Lower lobe of right lung (tissue), 2 donors: ENCODE data around the gene DENND4A. TPM values are rescaled to one million over a fixed set of nuclear protein-coding genes. Genes with fewer than 3 reads are reported as not detected.
"Not testable (repeated sequence)": the region's sequence is repeated elsewhere in the genome, so short reads cannot be mapped to it uniquely, and the experiment has no call there.

Source experiments
- ATAC-seq, 2 donors: fragments of 200-7000 bp; cut with Tn5 transposase; one replicate each; pipeline ENCODE4 v1.9.1; 2020 to 2022; ENCODE audit warnings: mild to moderate bottlenecking in 2 of 2, moderate library complexity in 2 of 2
- DNase-seq: peaks from one replicate; pipeline ENCODE4 v3.0.0-alpha.2; 2020
- H3K27ac ChIP-seq: fragments of 200-600 bp; one replicate; pipeline ENCODE4 v1.8.0; 2022
- H3K27me3 ChIP-seq: fragments of 200-600 bp; one replicate; pipeline ENCODE4 v1.8.0; 2022; ENCODE audit warnings: low read depth
- H3K36me3 ChIP-seq: fragments of 200-600 bp; one replicate; pipeline ENCODE4 v1.8.0; 2022; ENCODE audit warnings: mild to moderate bottlenecking
- H3K4me1 ChIP-seq: fragments of 200-600 bp; one replicate; pipeline ENCODE4 v1.8.0; 2022
- H3K4me3 ChIP-seq: fragments of 200-600 bp; one replicate; pipeline ENCODE4 v1.8.0; 2022; ENCODE audit warnings: mild to moderate bottlenecking
- H3K9me3 ChIP-seq: fragments of 200-600 bp; one replicate; pipeline ENCODE4 v1.8.0; 2022
- intact Hi-C: fragments of 100-400 bp; cut with DNase I; formaldehyde crosslinking; loops from one replicate; pipeline ENCODE4 v1.11.0; 2022
- total RNA-seq: library from RNA; stranded (reverse); fragmentation: NEBNext Ultra II Directional; extraction: Animal tissue kit (Norgen Biotek cat#: 25700); gene quantifications from one replicate; pipeline ENCODE4 v1.2.1, GENCODE V29; 2021
- TF ChIP-seq, protein P1 (sequence below): fragments of 200-600 bp; IDR thresholded peaks from one replicate; pipeline ENCODE4 v1.8.0; 2022; ENCODE audit warnings: antibody characterized with exemption, mild to moderate bottlenecking
- donor health status: DM: no; HTN: yes; CAD: no; lungs with severe emphysema.

The DENND4A gene
- total RNA-seq, 1 donor from 2014 or later: 34.6 TPM

DNA sequence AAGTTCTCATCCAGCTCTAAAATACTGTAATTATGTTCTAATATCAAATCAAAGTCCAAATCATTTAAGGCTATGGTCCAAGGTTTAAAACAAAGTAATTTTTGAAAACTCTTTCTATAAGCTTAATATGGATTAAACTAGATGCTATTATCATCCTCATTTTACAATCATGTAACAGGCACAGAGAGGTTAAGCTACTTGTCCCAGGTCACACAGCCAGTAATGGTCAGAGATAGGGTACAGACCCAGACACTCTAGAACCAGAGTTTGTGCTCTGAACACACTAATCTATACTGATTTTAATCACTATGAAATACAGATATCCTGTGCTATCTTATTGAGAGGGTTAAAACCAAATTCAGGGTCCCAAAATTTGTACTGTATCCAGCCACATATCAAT lies 44.8 kb downstream of the DENND4A start:
- no peak for ATAC-seq
- Histone ChIP-seq H3K9me3 (no peaks in the 10 kb centered on the region), H3K36me3 (peaks cover 12% of the 10 kb centered on the region), H3K27me3 (no peaks in the 10 kb centered on the region), H3K4me3 (no peak overlapping the region), H3K27ac (no peak overlapping the region), H3K4me1 (no peaks in the 10 kb centered on the region)
- intact Hi-C loops: no loop called here
- no peak for DNase-seq
- TF ChIP-seq, protein P1, sequence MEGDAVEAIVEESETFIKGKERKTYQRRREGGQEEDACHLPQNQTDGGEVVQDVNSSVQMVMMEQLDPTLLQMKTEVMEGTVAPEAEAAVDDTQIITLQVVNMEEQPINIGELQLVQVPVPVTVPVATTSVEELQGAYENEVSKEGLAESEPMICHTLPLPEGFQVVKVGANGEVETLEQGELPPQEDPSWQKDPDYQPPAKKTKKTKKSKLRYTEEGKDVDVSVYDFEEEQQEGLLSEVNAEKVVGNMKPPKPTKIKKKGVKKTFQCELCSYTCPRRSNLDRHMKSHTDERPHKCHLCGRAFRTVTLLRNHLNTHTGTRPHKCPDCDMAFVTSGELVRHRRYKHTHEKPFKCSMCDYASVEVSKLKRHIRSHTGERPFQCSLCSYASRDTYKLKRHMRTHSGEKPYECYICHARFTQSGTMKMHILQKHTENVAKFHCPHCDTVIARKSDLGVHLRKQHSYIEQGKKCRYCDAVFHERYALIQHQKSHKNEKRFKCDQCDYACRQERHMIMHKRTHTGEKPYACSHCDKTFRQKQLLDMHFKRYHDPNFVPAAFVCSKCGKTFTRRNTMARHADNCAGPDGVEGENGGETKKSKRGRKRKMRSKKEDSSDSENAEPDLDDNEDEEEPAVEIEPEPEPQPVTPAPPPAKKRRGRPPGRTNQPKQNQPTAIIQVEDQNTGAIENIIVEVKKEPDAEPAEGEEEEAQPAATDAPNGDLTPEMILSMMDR: no peak

DNA sequence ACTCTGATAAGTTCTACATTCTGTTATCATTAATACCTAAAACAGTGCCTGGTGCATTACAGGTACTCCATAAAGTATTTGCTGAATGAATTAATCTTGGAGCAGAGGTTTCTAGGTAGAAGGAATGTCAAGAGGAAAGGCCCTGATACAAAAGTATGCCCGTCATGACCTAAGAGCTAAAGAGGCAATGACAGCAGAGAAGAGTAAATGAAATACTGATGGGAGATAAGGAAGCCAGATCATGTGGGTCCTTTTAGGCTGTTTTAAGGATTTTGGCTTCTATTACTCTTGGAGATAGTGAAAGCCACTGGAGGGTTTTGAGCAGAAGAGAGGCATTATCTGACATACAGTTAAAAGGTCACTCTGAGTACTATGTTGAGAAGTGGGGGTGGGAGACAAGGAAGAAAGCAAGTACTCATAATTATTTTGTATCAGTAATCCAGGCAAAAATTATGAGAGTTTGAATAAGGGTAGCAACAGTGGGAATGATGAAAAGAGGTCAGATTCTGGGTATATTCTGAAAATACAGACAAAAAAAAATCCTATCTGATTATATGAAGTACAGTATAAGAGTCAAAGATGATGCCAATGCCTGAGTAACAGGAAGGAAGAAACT lies 48.3 kb downstream of the DENND4A start:
- TF ChIP-seq, protein P1: no peak
- Histone ChIP-seq H3K27me3 (no peaks in the 10 kb centered on the region), H3K4me3 (no peak overlapping the region), H3K4me1 (no peaks in the 10 kb centered on the region), H3K27ac (no peak overlapping the region), H3K9me3 (no peaks in the 10 kb centered on the region), H3K36me3 (peaks cover 24% of the 10 kb centered on the region)
- intact Hi-C loops: no loop called here
- ATAC-seq (peak in 1 of 2 donors; percentile 64), DNase-seq (no peak)

DNA sequence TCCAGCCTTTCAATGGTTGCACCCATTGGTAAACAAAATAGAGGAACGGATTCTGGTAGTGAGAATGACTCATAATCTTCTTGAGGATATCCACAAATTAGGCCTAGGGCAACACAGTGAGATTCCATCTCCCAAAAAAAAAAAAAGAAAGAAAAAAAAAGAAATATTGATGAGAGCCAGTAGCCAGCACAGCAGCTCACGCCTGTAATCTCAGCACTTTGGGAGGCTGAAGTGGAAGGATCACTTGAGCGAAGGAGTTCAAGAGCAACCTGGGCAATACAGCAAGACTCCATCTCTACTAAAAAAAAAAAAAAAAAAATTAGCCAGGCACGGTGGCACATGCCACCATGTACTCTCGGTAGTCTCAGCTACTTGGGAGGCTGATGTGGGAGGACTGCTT lies 51.9 kb downstream of the DENND4A start:
- H3K27ac ChIP-seq: no peak overlapping the region
- peaks cover 54% of the 10 kb centered on the region for H3K36me3 ChIP-seq
- no peaks in the 10 kb centered on the region for H3K9me3 ChIP-seq
- no peaks in the 10 kb centered on the region for H3K27me3 ChIP-seq
- ATAC-seq (no peak), DNase-seq (no peak)
- intact Hi-C loops: no loop called here
- no peak overlapping the region for H3K4me3 ChIP-seq
- TF ChIP-seq, protein P1: no peak
- H3K4me1 ChIP-seq: no peaks in the 10 kb centered on the region

DNA sequence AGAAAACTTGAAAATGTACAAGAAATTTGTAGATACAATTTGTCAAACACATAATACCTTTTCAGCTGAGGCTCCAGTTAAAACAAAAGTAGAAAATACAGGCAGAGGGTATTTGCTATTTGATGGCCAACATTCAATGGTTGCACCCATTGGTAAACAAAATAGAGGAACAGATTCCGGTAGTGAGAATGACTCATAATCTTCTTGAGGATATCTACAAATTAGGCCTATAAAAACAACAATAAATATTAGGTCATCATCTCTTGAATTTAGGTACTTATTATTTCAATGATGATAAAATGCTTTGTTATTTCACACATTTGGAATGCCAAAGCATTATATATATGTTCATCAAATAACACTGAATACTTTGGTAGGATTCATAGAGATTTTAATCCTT lies 53.4 kb downstream of the DENND4A start:
- Histone ChIP-seq H3K27me3 (no peaks in the 10 kb centered on the region), H3K9me3 (no peaks in the 10 kb centered on the region), H3K36me3 (peaks cover 62% of the 10 kb centered on the region), H3K27ac (no peak overlapping the region), H3K4me3 (no peak overlapping the region), H3K4me1 (no peaks in the 10 kb centered on the region)
- DNase-seq (no peak), ATAC-seq (no peak)
- TF ChIP-seq, protein P1: no peak
- intact Hi-C loops: no loop called here

DNA sequence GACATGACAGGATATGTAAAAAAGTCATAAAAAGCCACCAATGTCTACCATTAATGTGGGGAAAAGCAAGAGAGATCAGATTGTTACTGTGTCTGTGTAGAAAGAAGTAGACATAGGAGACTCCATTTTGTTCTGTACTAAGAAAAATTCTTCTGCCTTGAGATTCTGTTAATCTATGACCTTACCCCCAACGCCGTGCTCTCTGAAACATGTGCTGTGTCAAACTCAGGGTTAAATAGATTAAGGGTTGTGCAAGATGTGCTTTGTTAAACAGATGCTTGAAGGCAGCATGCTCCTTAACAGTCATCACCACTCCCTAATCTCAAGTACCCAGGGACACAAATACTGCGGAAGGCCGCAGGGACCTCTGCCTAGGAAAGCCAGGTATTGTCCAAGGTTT lies 58.5 kb downstream of the DENND4A start:
- H3K4me1 ChIP-seq, intact Hi-C loops, H3K27me3 ChIP-seq, DNase-seq, ATAC-seq, H3K27ac ChIP-seq, H3K4me3 ChIP-seq, H3K9me3 ChIP-seq: not testable (repeated sequence)
- peaks cover 56% of the 10 kb centered on the region for H3K36me3 ChIP-seq

DNA sequence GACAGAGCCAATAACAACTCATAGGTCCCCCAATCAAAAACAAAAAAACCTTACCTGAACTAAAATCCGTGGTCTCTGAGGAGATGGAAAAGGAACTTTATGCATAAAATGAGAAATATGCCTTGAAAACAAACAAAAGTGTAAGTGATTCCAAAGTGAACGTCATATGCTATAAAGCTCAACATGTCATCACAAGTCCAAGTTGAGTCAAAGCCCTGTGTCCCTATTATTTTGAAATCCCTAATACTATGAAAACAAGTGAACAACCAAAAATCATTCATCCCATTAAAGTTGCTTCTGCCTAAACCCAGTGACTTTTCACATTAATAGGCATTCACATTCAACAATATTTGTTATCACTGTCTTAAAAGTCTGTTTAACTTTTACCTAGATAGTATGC lies 59.4 kb downstream of the DENND4A start:
- no peak for DNase-seq
- Histone ChIP-seq H3K27ac (no peak overlapping the region), H3K4me3 (no peak overlapping the region), H3K27me3 (no peaks in the 10 kb centered on the region), H3K9me3 (no peaks in the 10 kb centered on the region), H3K36me3 (peaks cover 57% of the 10 kb centered on the region), H3K4me1 (no peaks in the 10 kb centered on the region)
- ATAC-seq: no peak
- TF ChIP-seq, protein P1: no peak
- intact Hi-C loops: no loop called here
